ENCODE results near the gene BORCS6.
"Not testable (repeated sequence)": the region's sequence is repeated elsewhere in the genome, so short reads cannot be mapped to it uniquely, and the experiment has no call there.

Gene BORCS6

GRCh38 chr17:8189711-8190477 lies at the start of gene BORCS6:
Gene BORCS6 (minus strand): TSS chr17:8190180. CDS start chr17:8190140, 40 bp downstream.
- DNase-seq = peak; percentile 98

GRCh38 chr17:8237886-8238285 lies 47.9 kb upstream of the BORCS6 start:
- DNase-seq = no peak

GRCh38 chr17:8237175-8237574 lies 47.2 kb upstream of the BORCS6 start:
- DNase-seq = no peak

- no peak for DNase-seq
Measured at GRCh38 chr17:8235676-8236075, 45.7 kb upstream of the BORCS6 start.

GRCh38 chr17:8234361-8235270 lies 44.6 kb upstream of the BORCS6 start:
- DNase-seq = no peak

- no peak for DNase-seq
Measured at GRCh38 chr17:8231701-8232100, 41.7 kb upstream of the BORCS6 start.

GRCh38 chr17:8227238-8227581 lies 37.2 kb upstream of the BORCS6 start:
- DNase-seq = no peak

GRCh38 chr17:8226536-8227237 lies 36.7 kb upstream of the BORCS6 start:
- no peak for DNase-seq

GRCh38 chr17:8225813-8226535 lies 36.0 kb upstream of the BORCS6 start:
- DNase-seq = no peak

- DNase-seq = no peak
Measured at GRCh38 chr17:8224891-8225812, 35.2 kb upstream of the BORCS6 start.

GRCh38 chr17:8223356-8224126 lies 33.6 kb upstream of the BORCS6 start:
- no peak for DNase-seq

GRCh38 chr17:8222630-8223355 lies 32.8 kb upstream of the BORCS6 start:
- DNase-seq = peak; percentile 57

GRCh38 chr17:8222380-8222629 lies 32.3 kb upstream of the BORCS6 start:
- DNase-seq = no peak

- peak; percentile 64 for DNase-seq
Measured at GRCh38 chr17:8221663-8222379, 31.8 kb upstream of the BORCS6 start.

- DNase-seq = peak; percentile 65
Measured at GRCh38 chr17:8220783-8221662, 31.0 kb upstream of the BORCS6 start.

- DNase-seq = not testable (repeated sequence)
Measured at GRCh38 chr17:8214000-8214399, 24.0 kb upstream of the BORCS6 start.

- no peak for DNase-seq
Measured at GRCh38 chr17:8212312-8213180, 22.6 kb upstream of the BORCS6 start.

Measured in DMS79 treated with DMSO at 0.1 percent for 48 hours (cell line).